Ovary (tissue), 3 donors: ENCODE data around the gene CCL7.

ENCODE experiments used
- CTCF ChIP-seq, 3 donors: fragments of 450-650 bp in 2 of 3; fragments of 200-600 bp in 1 of 3; IDR thresholded peaks; one replicate each; pipeline versions ENCODE4 v1.5.1 to v1.8.0; 2016 to 2022; ENCODE audit warnings: antibody characterized with exemption in 3 of 3, mild to moderate bottlenecking in 1 of 3
- EP300 ChIP-seq: sonication (generic); formaldehyde crosslinking; IDR thresholded peaks from one replicate; pipeline ENCODE4 v1.6.1; 2017; ENCODE audit warnings: antibody characterized with exemption
- POLR2A ChIP-seq: fragments of 450-650 bp; IDR thresholded peaks from one replicate; pipeline ENCODE4 v1.6.1; 2017; ENCODE audit warnings: antibody characterized with exemption, mild to moderate bottlenecking, moderate library complexity
- donor health status: DM: no; HTN: no; CAD: no.

- TF ChIP-seq CTCF (IDR thresholded peaks at IDR 0.05) (no peak), EP300 (no peak), POLR2A (no peak)
Observed at GRCh38 chr17:34243364-34244320, 26.4 kb upstream of the CCL7 start.
